Measurements from ENCODE around the gene PCF11.
A peak's percentile ranks its signal among the peaks of the same experiment; 100 is the strongest.

PCF11 gene

DNA sequence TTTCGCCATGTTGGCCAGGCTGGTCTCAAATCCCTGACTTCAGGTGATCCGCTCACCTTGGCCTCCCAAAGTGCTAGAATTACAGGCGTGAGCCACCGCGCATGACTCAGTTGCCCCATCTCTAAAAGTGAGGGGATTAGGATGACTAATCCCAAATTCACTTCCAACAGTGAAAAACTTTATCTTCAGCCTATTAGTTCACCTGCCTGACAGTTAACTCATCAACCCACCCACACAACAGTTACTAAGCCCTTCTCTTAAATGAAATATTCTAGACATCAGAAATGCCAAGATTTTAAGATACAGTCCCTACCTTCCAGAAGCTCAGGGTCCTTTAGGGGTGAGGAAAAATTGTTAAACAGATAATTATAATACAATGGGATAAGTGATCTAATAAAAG lies 34.6 kb downstream of the PCF11 start:
- DNase-seq (ENCODE audit: low read depth), result no peak

- no peak for DNase-seq (ENCODE audit: low read depth)
Measured at GRCh38 chr11:83191986-83192385, 35.1 kb downstream of the PCF11 start.

GRCh38 chr11:83192606-83193245 lies 35.8 kb downstream of the PCF11 start:
- no peak for DNase-seq (ENCODE audit: low read depth)

- DNase-seq (ENCODE audit: low read depth), result peak; percentile 97
Measured at GRCh38 chr11:83193315-83194280, 36.7 kb downstream of the PCF11 start, which contains the start of gene ANKRD42. TSS of gene ANKRD42 (plus strand) at chr11:83193712. CDS start at chr11:83194671, 959 bp downstream.

DNA sequence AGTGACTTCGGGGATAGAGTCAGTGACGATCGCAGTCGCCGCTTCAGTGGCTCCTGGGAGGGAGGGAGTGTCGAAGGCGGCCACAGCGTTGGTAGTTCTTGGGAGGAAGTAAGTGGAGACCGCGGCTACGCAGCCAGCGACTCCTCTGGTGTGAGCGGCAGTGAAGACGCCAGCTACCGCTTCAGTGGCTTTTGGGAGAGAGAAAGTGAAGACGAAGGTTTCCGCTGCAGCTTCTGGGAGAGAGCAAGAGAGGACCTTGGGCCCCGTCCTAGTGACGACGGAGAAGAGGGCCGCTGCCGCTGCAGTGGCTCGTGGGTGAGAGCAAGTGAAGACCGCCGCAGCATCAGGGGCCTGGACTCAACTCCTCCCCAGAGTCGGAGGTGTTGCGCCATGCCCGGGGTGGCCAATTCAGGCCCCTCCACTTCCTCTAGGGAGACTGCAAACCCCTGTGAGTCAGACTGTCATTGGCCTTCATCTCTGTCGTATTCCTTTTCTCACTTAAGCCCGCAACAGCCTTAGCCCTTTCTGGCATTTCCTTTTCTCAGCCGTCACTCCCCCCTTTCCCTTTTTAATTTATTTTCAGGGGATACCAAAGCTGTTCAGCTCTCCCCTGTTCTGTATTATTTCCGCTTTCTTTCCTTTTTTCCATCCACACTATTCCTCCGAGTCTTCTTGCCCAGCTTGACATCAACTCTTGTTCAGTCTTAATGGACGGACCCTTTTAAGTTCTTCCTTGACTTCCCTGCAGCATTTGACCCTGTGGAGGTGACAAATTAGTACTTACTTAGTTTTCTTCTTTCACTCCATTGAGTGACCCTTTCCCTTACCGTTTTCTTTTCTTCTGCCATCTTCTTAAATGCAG lies 37.6 kb downstream of the PCF11 start:
- DNase-seq (ENCODE audit: low read depth), result peak; percentile 89

DNA sequence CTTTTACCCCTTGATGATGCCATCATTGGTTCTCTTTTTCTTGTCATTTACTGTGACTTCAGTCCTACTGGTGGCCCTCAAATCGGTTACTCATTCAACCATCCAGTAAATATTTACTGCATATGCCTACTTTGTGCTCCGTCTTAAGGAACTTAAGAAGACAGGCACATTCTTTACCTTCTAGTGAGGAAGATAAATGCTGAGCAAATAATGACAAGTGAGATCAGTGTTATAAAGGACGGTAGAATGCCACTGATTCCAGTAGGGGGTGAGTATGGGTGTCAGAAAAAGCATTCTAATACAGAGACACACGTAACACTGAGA lies 38.2 kb downstream of the PCF11 start:
- DNase-seq (ENCODE audit: low read depth), result peak; percentile 27

DNA sequence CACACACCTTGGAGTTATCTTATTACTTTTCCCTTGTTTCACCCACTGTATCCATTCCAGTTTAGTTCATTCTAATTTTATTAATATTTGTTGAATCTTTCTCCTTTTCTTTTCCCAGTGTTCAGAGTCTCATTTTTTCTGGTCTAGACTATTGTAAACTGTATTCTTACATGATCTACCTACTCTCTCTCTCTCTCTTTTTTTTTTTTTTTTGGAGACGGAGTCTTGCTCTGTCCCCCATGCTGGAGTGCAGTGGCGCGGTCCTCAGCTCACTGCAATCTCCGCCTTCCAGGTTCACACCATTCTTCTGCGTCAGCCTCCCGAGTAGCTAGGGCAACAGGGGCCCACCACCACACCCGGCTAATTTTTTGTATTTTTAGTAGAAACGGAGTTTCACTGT lies 38.7 kb downstream of the PCF11 start:
- no peak for DNase-seq (ENCODE audit: low read depth)

DNA sequence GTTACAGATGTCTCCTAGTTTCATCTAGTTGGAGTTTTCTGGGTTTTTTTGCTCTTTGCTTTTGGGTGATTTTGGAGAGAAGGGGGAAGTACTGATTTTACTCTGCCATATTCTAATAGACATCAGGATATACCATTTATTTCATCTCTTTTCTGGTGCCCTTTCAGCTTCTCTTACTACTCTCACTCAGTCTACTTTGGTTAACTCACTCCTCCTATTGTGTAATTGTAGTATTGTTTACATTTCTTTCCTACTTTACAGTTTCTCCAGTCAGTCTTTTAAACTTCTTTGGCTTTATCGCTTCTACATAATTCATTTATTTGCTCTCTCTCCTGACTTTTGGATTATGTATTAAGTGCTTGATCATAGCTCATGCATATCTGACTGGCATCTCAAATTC lies 43.1 kb downstream of the PCF11 start:
- DNase-seq (ENCODE audit: low read depth), result no peak

DNA sequence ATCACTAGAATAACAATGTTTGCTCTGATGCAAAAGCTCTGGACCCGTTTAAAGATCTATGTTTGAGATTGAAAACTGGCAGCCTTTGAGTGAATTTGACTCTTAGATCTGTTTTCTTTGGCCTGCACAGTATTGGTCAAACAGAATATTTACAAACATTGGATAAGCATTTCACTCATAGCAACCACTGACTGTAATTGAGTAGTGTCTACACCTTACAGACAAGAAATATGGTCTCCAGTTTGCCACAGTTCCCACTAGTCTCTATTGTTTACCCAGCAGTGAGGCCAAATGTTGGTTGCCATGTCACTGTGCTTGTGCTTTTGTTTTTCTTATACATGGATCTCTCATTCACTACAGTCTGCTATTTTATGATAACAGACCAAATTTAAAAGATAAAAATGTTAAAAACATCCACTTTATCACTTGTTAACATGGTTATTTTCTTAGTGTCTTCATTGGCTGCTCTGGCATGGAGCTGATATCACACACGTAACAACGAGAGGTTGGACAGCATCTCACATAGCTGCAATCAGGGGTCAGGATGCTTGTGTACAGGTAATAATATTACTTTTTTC lies 48.8 kb downstream of the PCF11 start:
- DNase-seq (ENCODE audit: low read depth), result no peak

DNA sequence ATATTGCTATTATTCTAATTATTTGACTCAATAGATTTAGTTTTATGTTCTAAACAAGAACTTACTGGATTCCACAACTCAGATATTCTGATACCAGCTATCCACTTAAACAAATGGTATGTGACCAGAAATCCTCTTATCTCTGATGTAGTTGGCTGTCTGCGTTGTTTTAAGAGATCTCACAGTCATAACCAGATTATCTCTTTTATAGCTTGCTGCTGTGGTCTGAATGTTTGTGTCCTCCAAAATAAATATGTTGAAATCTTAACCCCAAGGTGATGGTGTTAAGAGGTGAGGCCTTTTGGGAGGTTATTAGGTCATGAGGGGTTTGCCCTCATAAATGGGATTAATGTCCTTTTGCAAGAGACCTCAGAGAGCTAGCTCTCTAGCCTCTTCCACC lies 49.3 kb downstream of the PCF11 start:
- no peak for DNase-seq (ENCODE audit: low read depth)

GRCh38 chr11:83206771-83207382 lies 49.9 kb downstream of the PCF11 start:
- peak; percentile 6 for DNase-seq (ENCODE audit: low read depth)

DNA sequence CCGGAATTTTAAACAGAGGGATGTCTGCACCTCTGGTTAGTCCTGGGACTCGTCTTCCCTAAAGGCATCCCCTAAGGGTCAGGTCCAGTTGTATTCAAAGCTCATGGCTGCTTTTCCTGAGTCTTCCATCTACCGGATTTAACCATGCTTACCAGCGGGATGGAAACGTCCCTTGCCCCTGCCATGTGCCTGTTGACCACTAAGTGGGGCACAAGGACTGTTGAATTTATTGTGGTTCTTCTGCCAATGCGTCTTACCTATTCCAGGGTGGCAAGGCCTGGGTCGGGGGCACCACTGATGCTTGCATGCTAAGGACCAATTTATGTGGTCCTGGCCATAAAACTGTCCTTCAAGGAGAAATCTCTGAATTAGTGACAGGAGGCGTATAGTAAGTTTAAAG lies 62.2 kb downstream of the PCF11 start:
- DNase-seq (ENCODE audit: low read depth), result peak; percentile 15

- no peak for DNase-seq (ENCODE audit: low read depth)
Measured at GRCh38 chr11:83220260-83220659, 63.3 kb downstream of the PCF11 start.

DNA sequence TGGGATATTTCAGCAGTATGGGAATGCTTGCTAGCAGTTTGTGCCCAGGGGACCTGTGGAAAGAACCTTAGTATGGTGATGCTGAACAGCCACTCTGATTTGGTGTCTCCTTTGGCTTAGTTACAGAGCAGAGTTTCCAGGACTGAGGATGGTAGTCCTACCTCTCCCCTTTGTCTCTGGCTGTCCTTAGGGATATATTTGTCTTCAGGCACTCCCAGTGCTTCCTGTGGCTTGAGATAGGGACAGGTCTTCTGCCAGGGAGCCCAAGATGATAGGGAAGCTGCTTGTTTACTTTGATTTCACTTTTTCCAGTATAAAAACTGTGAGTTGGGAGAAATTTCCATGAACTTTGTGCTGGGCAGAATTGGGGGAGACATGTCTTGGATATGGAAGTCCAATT lies 64.8 kb downstream of the PCF11 start:
- no peak for DNase-seq (ENCODE audit: low read depth)

- DNase-seq (ENCODE audit: low read depth), result peak; percentile 25
Measured at GRCh38 chr11:83222499-83222898, 65.6 kb downstream of the PCF11 start.

DNA sequence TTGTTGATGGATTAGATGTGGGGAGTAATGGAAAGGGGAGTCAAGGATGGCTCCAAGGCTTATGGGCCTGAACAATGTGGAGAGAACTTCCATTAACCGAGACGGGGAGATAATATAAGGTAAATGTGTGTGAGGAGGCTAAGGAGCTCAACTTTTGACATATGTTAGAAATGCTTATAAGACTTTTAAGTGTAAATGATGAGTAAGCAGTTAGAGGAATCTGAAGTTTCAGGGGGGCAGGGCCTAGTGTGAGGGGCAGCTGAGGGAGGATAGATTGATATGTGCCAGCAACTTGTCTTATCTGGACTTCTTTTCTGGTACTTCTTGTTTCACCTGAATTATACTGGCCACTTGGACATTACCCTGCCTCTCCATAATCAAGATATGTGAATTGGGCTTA lies 66.5 kb downstream of the PCF11 start:
- no peak for DNase-seq (ENCODE audit: low read depth)

- DNase-seq (ENCODE audit: low read depth), result no peak
Measured at GRCh38 chr11:83235825-83236224, 78.9 kb downstream of the PCF11 start.
